ENCODE data around the gene SLC6A9. TPM values are rescaled to one million over a fixed set of nuclear protein-coding genes. Genes with fewer than 3 reads are reported as not detected.

The SLC6A9 gene
- total and polyA plus RNA-seq, 2 experiments from 2014 or later: 14.4 to 20.0 TPM

DNA sequence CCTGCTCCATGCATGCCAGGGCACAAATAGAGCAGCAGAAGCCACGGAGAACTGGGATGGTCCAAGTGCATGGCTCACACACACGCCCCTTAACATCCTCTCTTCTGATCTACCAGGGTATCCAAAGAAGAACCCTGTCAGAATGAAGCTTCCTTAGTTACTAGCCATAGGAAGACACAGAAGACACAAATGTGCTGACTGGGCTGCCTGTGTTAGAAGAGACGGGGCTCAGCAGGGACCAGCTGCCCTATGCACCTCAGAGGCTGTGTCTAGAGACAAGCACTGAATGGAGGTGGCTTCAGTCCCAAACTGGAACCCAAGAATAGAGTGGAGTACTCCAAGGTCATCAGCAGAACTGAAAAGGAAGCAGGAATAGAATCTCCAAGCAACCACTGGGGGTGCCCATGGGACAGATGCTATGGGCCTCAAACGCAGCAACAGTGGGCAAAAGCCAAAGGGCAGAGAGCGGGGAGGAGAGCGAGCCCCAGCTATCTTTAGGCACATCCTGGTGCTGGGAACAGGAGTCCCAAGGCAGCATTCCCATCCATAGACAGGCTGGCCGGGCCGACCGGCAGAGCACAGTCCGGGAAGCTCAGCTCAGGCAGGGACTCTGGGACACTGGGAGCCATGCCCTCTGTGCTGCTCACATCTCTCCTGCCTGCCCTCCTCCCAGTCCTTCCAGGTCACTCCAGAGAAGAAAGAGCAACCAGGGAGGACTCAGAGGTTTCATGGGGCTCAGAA lies 9.5 kb downstream of the SLC6A9 start:
- Histone ChIP-seq H3K4me3 (no peak overlapping the region), H4K20me1 (replicated peaks; ENCODE audit: insufficient read depth) (no peaks in the 10 kb centered on the region; the same call in 1 of the 2 replicates), H3K4me1 (ENCODE audit: insufficient read depth) (peaks cover 5% of the 10 kb centered on the region; the same call in 1 of the 2 replicates), H3F3A (replicated peaks; ENCODE audit: low read depth) (no peaks in the 10 kb centered on the region), H3K9me2 (ENCODE audit: insufficient read depth) (no peaks in the 10 kb centered on the region), H3K79me2 (replicated peaks; ENCODE audit: insufficient read depth) (peaks cover 12% of the 10 kb centered on the region), H2AFZ (no peak overlapping the region), H3K4me2 (no peak overlapping the region), H3K27ac (ENCODE audit: low read depth) (no peak overlapping the region), H3K36me3 (ENCODE audit: insufficient read depth) (no peaks in the 10 kb centered on the region), H3K27me3 (ENCODE audit: insufficient read depth) (no peaks in the 10 kb centered on the region)
- Mint-ChIP-seq H3K27ac (no peak overlapping the region), H3K9me3 (no peaks in the 10 kb centered on the region), H3K4me3 (no peak overlapping the region), H3K36me3 (ENCODE audit: low read depth) (peaks cover 53% of the 10 kb centered on the region), H3K4me1 (peaks cover 17% of the 10 kb centered on the region; the same call in 2 of the 3 replicates), H3K27me3 (ENCODE audit: insufficient read depth, low read depth, poor library complexity) (peaks cover 5% of the 10 kb centered on the region)
- DNase-seq (ENCODE audit: low spot score) (no peak), ATAC-seq (peak; percentile 11; the same call in 2 of the 3 replicates)
- TF ChIP-seq STAT1 (IDR thresholded peaks at IDR 0.05; ENCODE audit: unreplicated experiment): no peak
- no peak for TF ChIP-seq POLR2AphosphoS5 (IDR thresholded peaks at IDR 0.05; ENCODE audit: low read depth)
- no peak for TF ChIP-seq CREB1 (CRISPR knock-in tag; IDR thresholded peaks at IDR 0.05; ENCODE audit: low read depth)
- TF ChIP-seq, protein P1, sequence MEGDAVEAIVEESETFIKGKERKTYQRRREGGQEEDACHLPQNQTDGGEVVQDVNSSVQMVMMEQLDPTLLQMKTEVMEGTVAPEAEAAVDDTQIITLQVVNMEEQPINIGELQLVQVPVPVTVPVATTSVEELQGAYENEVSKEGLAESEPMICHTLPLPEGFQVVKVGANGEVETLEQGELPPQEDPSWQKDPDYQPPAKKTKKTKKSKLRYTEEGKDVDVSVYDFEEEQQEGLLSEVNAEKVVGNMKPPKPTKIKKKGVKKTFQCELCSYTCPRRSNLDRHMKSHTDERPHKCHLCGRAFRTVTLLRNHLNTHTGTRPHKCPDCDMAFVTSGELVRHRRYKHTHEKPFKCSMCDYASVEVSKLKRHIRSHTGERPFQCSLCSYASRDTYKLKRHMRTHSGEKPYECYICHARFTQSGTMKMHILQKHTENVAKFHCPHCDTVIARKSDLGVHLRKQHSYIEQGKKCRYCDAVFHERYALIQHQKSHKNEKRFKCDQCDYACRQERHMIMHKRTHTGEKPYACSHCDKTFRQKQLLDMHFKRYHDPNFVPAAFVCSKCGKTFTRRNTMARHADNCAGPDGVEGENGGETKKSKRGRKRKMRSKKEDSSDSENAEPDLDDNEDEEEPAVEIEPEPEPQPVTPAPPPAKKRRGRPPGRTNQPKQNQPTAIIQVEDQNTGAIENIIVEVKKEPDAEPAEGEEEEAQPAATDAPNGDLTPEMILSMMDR (conservative IDR thresholded peaks at IDR 0.05; ENCODE audit: low read depth in 2 of 2): no peak
- no peak for TF ChIP-seq ZNF114 (CRISPR knock-in tag; IDR thresholded peaks at IDR 0.05)
- TF ChIP-seq ZNF331 (CRISPR knock-in tag; IDR thresholded peaks at IDR 0.05; ENCODE audit: low read depth): no peak
- TF ChIP-seq, protein P2, sequence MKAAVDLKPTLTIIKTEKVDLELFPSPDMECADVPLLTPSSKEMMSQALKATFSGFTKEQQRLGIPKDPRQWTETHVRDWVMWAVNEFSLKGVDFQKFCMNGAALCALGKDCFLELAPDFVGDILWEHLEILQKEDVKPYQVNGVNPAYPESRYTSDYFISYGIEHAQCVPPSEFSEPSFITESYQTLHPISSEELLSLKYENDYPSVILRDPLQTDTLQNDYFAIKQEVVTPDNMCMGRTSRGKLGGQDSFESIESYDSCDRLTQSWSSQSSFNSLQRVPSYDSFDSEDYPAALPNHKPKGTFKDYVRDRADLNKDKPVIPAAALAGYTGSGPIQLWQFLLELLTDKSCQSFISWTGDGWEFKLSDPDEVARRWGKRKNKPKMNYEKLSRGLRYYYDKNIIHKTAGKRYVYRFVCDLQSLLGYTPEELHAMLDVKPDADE (IDR thresholded peaks at IDR 0.05): no peak
- TF ChIP-seq, protein P3, sequence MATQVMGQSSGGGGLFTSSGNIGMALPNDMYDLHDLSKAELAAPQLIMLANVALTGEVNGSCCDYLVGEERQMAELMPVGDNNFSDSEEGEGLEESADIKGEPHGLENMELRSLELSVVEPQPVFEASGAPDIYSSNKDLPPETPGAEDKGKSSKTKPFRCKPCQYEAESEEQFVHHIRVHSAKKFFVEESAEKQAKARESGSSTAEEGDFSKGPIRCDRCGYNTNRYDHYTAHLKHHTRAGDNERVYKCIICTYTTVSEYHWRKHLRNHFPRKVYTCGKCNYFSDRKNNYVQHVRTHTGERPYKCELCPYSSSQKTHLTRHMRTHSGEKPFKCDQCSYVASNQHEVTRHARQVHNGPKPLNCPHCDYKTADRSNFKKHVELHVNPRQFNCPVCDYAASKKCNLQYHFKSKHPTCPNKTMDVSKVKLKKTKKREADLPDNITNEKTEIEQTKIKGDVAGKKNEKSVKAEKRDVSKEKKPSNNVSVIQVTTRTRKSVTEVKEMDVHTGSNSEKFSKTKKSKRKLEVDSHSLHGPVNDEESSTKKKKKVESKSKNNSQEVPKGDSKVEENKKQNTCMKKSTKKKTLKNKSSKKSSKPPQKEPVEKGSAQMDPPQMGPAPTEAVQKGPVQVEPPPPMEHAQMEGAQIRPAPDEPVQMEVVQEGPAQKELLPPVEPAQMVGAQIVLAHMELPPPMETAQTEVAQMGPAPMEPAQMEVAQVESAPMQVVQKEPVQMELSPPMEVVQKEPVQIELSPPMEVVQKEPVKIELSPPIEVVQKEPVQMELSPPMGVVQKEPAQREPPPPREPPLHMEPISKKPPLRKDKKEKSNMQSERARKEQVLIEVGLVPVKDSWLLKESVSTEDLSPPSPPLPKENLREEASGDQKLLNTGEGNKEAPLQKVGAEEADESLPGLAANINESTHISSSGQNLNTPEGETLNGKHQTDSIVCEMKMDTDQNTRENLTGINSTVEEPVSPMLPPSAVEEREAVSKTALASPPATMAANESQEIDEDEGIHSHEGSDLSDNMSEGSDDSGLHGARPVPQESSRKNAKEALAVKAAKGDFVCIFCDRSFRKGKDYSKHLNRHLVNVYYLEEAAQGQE (IDR thresholded peaks at IDR 0.05; ENCODE audit: unreplicated experiment): no peak
- no peak for TF ChIP-seq EZH2 (IDR thresholded peaks at IDR 0.05; ENCODE audit: low read depth, unreplicated experiment)
- no peak for TF ChIP-seq NANOG (IDR thresholded peaks at IDR 0.05; ENCODE audit: borderline replicate concordance)
- TF ChIP-seq JUNB (IDR thresholded peaks at IDR 0.05; ENCODE audit: unreplicated experiment): no peak
- TF ChIP-seq EZH2phosphoT487 (IDR thresholded peaks at IDR 0.05; ENCODE audit: unreplicated experiment): no peak
- TF ChIP-seq, protein P4, sequence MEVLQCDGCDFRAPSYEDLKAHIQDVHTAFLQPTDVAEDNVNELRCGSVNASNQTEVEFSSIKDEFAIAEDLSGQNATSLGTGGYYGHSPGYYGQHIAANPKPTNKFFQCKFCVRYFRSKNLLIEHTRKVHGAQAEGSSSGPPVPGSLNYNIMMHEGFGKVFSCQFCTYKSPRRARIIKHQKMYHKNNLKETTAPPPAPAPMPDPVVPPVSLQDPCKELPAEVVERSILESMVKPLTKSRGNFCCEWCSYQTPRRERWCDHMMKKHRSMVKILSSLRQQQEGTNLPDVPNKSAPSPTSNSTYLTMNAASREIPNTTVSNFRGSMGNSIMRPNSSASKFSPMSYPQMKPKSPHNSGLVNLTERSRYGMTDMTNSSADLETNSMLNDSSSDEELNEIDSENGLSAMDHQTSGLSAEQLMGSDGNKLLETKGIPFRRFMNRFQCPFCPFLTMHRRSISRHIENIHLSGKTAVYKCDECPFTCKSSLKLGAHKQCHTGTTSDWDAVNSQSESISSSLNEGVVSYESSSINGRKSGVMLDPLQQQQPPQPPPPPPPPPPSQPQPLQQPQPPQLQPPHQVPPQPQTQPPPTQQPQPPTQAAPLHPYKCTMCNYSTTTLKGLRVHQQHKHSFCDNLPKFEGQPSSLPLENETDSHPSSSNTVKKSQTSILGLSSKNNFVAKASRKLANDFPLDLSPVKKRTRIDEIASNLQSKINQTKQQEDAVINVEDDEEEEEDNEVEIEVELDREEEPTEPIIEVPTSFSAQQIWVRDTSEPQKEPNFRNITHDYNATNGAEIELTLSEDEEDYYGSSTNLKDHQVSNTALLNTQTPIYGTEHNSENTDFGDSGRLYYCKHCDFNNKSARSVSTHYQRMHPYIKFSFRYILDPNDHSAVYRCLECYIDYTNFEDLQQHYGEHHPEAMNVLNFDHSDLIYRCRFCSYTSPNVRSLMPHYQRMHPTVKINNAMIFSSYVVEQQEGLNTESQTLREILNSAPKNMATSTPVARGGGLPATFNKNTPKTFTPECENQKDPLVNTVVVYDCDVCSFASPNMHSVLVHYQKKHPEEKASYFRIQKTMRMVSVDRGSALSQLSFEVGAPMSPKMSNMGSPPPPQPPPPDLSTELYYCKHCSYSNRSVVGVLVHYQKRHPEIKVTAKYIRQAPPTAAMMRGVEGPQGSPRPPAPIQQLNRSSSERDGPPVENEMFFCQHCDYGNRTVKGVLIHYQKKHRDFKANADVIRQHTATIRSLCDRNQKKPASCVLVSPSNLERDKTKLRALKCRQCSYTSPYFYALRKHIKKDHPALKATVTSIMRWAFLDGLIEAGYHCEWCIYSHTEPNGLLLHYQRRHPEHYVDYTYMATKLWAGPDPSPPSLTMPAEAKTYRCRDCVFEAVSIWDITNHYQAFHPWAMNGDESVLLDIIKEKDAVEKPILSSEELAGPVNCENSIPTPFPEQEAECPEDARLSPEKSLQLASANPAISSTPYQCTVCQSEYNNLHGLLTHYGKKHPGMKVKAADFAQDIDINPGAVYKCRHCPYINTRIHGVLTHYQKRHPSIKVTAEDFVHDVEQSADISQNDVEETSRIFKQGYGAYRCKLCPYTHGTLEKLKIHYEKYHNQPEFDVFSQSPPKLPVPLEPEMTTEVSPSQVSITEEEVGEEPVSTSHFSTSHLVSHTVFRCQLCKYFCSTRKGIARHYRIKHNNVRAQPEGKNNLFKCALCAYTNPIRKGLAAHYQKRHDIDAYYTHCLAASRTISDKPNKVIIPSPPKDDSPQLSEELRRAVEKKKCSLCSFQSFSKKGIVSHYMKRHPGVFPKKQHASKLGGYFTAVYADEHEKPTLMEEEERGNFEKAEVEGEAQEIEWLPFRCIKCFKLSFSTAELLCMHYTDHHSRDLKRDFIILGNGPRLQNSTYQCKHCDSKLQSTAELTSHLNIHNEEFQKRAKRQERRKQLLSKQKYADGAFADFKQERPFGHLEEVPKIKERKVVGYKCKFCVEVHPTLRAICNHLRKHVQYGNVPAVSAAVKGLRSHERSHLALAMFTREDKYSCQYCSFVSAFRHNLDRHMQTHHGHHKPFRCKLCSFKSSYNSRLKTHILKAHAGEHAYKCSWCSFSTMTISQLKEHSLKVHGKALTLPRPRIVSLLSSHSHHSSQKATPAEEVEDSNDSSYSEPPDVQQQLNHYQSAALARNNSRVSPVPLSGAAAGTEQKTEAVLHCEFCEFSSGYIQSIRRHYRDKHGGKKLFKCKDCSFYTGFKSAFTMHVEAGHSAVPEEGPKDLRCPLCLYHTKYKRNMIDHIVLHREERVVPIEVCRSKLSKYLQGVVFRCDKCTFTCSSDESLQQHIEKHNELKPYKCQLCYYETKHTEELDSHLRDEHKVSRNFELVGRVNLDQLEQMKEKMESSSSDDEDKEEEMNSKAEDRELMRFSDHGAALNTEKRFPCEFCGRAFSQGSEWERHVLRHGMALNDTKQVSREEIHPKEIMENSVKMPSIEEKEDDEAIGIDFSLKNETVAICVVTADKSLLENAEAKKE (CRISPR knock-in tag; IDR thresholded peaks at IDR 0.05): no peak

Measured in GM23338 (cell line).